ENCODE results near the gene ABCA13.

ABCA13 gene

DNA sequence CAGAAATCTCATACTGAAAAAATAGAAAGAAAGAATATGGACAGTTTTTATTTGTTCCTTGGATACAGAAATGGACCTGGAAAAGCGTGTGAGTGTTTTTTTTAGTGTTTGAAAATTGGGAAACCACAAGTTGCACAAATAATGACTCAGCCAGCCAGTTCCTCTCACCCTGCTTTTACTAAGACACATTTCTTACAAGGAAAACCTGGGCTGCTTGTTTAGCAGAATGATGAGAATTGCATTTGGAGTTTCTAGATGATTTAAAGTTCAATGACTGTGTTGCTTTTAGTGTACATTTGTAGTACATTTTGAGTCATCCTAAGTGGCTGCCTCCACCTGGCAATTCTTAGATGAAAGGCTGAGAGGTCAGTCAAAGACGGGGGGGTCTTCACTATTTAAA, 218.7 kb downstream of the ABCA13 start:
- H3K4me3 ChIP-seq (ENCODE audit: low read length), result no peak overlapping the region
- no peak overlapping the region for H3K9ac ChIP-seq (ENCODE audit: low read depth, low read length)
- H3K27me3 ChIP-seq (ENCODE audit: insufficient read depth, low read length), result no peaks in the 10 kb centered on the region
- H3K36me3 ChIP-seq (ENCODE audit: insufficient read depth, low read depth, low read length), result no peaks in the 10 kb centered on the region
- H3K9me3 ChIP-seq (ENCODE audit: insufficient read depth, low read depth, low read length), result no peaks in the 10 kb centered on the region
- H3K27ac ChIP-seq (ENCODE audit: low read length), result no peak overlapping the region
- H3K4me1 ChIP-seq (ENCODE audit: insufficient read depth, low read length), result no peaks in the 10 kb centered on the region

DNA sequence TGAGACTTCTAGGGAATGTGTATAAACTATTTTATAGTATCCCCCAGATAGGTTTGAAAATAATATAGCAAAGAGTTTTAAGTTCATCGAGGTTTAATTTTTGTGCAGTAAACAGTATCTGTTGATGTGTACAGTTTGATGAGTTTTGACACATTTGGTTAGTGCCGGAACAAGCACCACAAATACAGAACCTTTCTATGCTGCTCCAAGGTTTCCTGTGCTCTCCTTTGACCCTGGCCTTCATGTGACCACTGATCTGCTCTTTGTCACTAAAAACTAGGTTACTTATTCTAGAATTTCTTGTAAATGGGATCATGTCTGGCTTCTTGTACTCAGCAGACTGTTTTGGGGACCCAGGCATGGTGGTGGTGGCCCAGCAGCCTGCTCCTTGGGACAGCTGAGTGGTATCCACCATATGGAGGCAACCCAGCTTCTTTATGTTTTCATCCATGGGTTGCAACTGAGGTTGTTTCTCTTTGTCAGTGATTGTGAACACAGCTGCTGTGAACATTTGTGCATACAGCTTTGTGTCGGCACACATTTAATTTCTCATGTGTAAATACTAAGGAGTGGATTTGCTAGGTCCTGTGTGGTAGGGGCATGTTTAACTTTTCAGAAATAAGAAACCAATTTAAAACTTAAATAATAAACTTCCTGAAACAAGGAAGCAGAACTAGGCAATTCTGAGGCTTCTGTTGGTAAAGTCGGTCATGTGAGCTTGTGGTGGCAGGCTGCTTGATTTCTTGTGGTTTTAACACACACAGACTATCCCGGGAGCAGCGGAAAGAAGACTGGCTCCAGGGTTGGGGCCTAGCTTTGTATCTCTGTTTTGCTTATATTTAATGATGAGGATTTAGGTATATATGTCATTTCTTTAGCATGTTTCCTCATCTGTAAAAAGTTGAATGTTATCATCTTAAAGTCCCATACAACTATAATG, 219.4 kb downstream of the ABCA13 start:
- H3K36me3 ChIP-seq (ENCODE audit: insufficient read depth, low read depth, low read length), result no peaks in the 10 kb centered on the region
- H3K4me1 ChIP-seq (ENCODE audit: insufficient read depth, low read length), result no peaks in the 10 kb centered on the region
- H3K4me3 ChIP-seq (ENCODE audit: low read length), result no peak overlapping the region
- no peak overlapping the region for H3K9ac ChIP-seq (ENCODE audit: low read depth, low read length)
- H3K27me3 ChIP-seq (ENCODE audit: insufficient read depth, low read length), result no peaks in the 10 kb centered on the region
- H3K27ac ChIP-seq (ENCODE audit: low read length), result no peak overlapping the region
- no peaks in the 10 kb centered on the region for H3K9me3 ChIP-seq (ENCODE audit: insufficient read depth, low read depth, low read length)

DNA sequence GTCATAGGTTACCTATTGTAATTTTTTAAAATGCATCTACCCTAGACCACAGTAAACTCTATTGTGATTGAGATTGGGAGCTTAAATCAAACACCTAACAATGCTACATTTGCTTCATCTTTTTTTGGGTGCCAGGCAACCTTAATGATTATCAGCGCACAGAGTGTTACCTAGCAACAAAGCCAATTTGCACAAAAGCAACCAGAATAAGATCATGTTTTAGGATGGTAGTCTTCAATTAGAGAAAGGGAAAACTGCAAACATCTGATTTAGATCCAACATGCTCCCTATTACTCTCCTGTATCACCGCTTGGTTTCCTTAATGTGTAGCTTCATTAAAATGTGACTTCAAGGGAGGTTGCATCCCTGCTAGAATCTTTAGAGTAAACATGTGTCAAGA, 226.9 kb downstream of the ABCA13 start:
- H3K4me3 ChIP-seq (ENCODE audit: low read length), result no peak overlapping the region
- H3K9ac ChIP-seq (ENCODE audit: low read depth, low read length), result no peak overlapping the region
- H3K27me3 ChIP-seq (ENCODE audit: insufficient read depth, low read length), result no peaks in the 10 kb centered on the region
- no peaks in the 10 kb centered on the region for H3K36me3 ChIP-seq (ENCODE audit: insufficient read depth, low read depth, low read length)
- no peaks in the 10 kb centered on the region for H3K4me1 ChIP-seq (ENCODE audit: insufficient read depth, low read length)
- H3K9me3 ChIP-seq (ENCODE audit: insufficient read depth, low read depth, low read length), result no peaks in the 10 kb centered on the region
- H3K27ac ChIP-seq (ENCODE audit: low read length), result no peak overlapping the region

DNA sequence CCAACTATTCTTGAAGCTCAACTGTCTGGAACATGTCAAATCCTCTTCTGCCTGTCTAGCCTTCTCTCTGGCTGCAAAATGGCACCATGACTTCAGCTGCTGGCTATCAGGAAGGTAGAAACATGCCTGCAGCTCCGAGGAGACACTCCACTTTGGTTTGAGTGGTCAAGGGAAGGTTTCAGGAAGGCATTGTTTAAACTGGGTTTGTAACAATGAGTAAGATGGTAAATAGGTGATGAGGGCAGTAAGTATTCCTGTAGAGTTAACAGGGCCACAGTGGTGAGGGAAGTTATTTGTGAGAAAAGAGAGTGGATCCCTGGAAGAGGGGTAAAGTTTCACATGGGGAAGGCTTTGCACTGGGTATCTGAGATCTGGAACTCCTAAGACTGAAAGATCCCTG, 231.5 kb downstream of the ABCA13 start:
- H3K4me3 ChIP-seq (ENCODE audit: low read length), result no peak overlapping the region
- H3K27me3 ChIP-seq (ENCODE audit: insufficient read depth, low read length), result no peaks in the 10 kb centered on the region
- no peak overlapping the region for H3K9ac ChIP-seq (ENCODE audit: low read depth, low read length)
- H3K27ac ChIP-seq (ENCODE audit: low read length), result no peak overlapping the region
- H3K36me3 ChIP-seq (ENCODE audit: insufficient read depth, low read depth, low read length), result no peaks in the 10 kb centered on the region
- H3K9me3 ChIP-seq (ENCODE audit: insufficient read depth, low read depth, low read length), result no peaks in the 10 kb centered on the region
- no peaks in the 10 kb centered on the region for H3K4me1 ChIP-seq (ENCODE audit: insufficient read depth, low read length)

DNA sequence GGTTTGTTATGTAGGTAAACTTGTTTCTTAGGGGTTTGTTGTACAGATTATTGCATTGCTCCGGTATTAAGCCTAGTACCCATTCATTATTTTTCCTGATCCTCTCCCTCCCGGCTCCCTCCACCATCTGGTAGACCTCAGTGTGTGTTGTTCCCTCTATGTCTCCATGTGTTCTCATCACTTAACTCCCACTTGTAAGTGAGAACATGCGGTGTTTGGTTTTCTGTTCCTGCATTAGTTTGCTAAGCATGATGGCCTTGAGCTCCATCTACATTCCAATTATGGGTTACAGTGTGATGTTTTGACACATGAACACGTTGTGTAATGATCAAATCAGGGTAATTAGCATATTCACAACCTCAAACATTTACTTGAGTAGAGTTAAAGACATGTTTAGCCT, 237.5 kb downstream of the ABCA13 start:
- no peaks in the 10 kb centered on the region for H3K36me3 ChIP-seq (ENCODE audit: insufficient read depth, low read depth, low read length)
- no peaks in the 10 kb centered on the region for H3K9me3 ChIP-seq (ENCODE audit: insufficient read depth, low read depth, low read length)
- H3K27me3 ChIP-seq (ENCODE audit: insufficient read depth, low read length), result no peaks in the 10 kb centered on the region
- no peaks in the 10 kb centered on the region for H3K4me1 ChIP-seq (ENCODE audit: insufficient read depth, low read length)
- H3K27ac ChIP-seq (ENCODE audit: low read length), result no peak overlapping the region
- H3K4me3 ChIP-seq (ENCODE audit: low read length), result no peak overlapping the region
- no peak overlapping the region for H3K9ac ChIP-seq (ENCODE audit: low read depth, low read length)

DNA sequence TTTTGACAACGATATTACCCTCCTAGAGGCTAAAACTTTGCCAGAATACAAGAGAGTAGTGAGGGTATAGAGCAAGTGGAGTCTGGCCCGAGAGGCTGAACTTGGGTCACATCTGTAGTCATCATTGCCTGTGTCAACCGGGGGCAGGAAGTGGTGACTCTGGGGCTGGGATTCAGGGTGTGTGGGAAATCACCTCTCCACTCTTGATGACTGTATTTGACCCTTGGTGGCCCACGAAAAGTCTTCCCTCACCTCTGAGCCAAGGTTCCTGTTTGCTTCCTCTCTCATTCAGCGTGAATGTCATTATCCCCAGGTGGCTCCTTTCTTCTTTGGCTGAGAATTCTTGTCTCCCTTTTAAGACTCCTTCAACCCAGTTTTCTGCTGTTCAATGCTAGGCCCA, 240.4 kb downstream of the ABCA13 start:
- H3K9me3 ChIP-seq (ENCODE audit: insufficient read depth, low read depth, low read length), result no peaks in the 10 kb centered on the region
- H3K36me3 ChIP-seq (ENCODE audit: insufficient read depth, low read depth, low read length), result no peaks in the 10 kb centered on the region
- H3K4me1 ChIP-seq (ENCODE audit: insufficient read depth, low read length), result no peaks in the 10 kb centered on the region
- no peak overlapping the region for H3K27ac ChIP-seq (ENCODE audit: low read length)
- H3K4me3 ChIP-seq (ENCODE audit: low read length), result no peak overlapping the region
- no peak overlapping the region for H3K9ac ChIP-seq (ENCODE audit: low read depth, low read length)
- H3K27me3 ChIP-seq (ENCODE audit: insufficient read depth, low read length), result no peaks in the 10 kb centered on the region

DNA sequence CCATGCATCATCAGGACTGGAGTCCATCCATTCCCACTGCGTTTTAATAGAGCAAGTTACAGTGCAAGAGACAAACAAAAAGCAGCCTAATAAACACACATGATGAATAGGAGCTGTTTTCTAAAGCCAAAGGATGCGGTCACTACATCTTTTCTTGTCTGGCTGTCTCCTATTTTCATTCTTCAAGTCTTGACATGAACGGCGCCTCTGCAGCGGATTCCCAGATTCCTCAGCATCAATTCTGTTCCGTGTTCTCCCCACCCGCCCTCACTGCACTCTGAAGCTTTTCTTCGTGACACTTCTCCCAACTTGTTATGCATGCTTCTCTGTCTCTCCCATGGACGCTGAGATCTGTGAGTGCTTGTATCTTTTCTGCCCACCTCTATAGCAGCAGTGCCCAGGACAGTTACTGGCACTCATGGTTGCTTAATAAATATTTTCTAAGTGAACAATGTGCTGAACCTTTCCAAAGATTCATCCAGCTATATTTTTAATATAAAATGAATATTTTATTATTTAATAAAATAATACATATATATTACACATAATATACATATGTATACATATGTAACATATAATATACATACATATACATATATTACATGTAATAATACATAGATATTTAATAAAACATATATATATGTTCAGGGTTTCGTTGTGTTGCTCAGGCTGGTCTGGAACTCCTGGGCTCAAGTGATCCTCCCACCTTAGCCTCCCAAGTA, 242.9 kb downstream of the ABCA13 start:
- Histone ChIP-seq H3K9ac (ENCODE audit: low read depth, low read length) (no peak overlapping the region), H3K27ac (ENCODE audit: low read length) (no peak overlapping the region), H3K27me3 (ENCODE audit: insufficient read depth, low read length) (no peaks in the 10 kb centered on the region), H3K4me3 (ENCODE audit: low read length) (no peak overlapping the region), H3K9me3 (ENCODE audit: insufficient read depth, low read depth, low read length) (no peaks in the 10 kb centered on the region), H3K36me3 (ENCODE audit: insufficient read depth, low read depth, low read length) (no peaks in the 10 kb centered on the region), H3K4me1 (ENCODE audit: insufficient read depth, low read length) (no peaks in the 10 kb centered on the region)

DNA sequence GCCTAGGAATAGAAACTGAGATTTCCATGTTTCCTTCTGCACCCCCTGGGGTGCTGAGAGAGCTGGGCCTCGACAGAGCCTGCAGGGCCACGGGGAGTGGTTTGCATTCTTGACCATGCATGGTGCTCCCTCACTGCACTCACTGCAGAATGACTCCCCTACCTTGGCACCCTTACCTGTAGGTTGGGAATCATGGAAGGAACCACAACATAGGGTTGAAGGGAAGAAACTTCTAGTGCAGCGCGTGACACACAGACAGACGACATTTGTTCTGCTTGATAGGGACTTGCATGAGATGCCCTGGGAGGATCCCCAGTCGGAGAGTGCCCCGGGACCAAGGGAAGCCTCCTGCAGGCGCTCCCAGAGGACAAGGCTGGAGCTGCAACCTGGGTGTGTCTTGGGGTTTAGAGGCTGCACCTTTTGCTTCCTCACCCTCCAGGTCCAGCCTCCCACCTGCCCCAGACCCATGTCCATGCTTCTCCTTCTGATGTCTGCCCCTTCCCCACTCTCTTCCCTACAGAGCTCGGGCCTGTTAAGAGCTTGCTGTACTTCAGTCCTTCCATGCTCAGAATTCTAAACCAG, 245.2 kb downstream of the ABCA13 start:
- H3K4me1 ChIP-seq (ENCODE audit: insufficient read depth, low read length), result no peaks in the 10 kb centered on the region
- H3K36me3 ChIP-seq (ENCODE audit: insufficient read depth, low read depth, low read length), result no peaks in the 10 kb centered on the region
- no peak overlapping the region for H3K27ac ChIP-seq (ENCODE audit: low read length)
- no peaks in the 10 kb centered on the region for H3K9me3 ChIP-seq (ENCODE audit: insufficient read depth, low read depth, low read length)
- no peak overlapping the region for H3K9ac ChIP-seq (ENCODE audit: low read depth, low read length)
- H3K4me3 ChIP-seq (ENCODE audit: low read length), result no peak overlapping the region
- H3K27me3 ChIP-seq (ENCODE audit: insufficient read depth, low read length), result no peaks in the 10 kb centered on the region

DNA sequence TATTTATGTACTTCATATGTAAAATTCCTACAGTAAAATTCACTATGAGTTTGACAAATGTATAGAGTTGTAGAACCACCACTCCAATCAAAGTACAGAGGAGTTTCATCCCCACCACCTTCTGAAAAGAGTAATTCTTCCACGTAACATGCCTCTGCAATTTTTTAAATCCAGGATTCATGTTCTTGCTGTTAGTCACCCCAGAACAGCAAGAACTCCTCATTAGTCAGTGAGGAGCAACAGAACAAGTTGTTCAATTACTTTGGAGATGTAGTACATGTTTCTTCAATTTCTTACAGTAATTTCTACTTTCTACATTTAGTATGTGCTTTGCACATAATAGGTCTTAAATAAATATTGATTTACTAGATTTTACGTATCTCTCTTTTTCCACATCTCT, 248.1 kb downstream of the ABCA13 start:
- Histone ChIP-seq H3K27me3 (ENCODE audit: insufficient read depth, low read length) (no peaks in the 10 kb centered on the region), H3K4me1 (ENCODE audit: insufficient read depth, low read length) (no peaks in the 10 kb centered on the region), H3K27ac (ENCODE audit: low read length) (no peak overlapping the region), H3K9ac (ENCODE audit: low read depth, low read length) (no peak overlapping the region), H3K36me3 (ENCODE audit: insufficient read depth, low read depth, low read length) (no peaks in the 10 kb centered on the region), H3K4me3 (ENCODE audit: low read length) (no peak overlapping the region), H3K9me3 (ENCODE audit: insufficient read depth, low read depth, low read length) (no peaks in the 10 kb centered on the region)

DNA sequence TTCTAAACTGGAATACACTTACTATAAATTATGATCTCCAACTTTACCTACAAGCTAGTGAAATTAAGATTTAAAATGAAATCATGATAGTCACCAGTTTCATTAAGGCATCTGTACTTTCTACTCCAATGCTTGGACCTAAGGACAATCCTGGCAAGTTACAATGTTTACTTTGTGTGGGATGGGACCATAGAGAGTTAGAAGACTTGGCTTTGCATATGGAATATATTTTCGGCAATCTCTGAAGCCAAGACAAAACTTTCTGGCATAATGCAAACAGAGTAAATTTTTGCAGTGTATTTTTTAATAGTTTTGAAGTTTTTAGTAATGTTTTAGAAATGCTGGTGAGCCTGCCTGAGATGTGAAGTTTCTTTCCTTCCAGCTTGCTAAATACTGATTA, 248.9 kb downstream of the ABCA13 start:
- Histone ChIP-seq H3K4me1 (ENCODE audit: insufficient read depth, low read length) (no peaks in the 10 kb centered on the region), H3K27ac (ENCODE audit: low read length) (no peak overlapping the region), H3K9me3 (ENCODE audit: insufficient read depth, low read depth, low read length) (no peaks in the 10 kb centered on the region), H3K9ac (ENCODE audit: low read depth, low read length) (no peak overlapping the region), H3K4me3 (ENCODE audit: low read length) (no peak overlapping the region), H3K36me3 (ENCODE audit: insufficient read depth, low read depth, low read length) (no peaks in the 10 kb centered on the region), H3K27me3 (ENCODE audit: insufficient read depth, low read length) (no peaks in the 10 kb centered on the region)

DNA sequence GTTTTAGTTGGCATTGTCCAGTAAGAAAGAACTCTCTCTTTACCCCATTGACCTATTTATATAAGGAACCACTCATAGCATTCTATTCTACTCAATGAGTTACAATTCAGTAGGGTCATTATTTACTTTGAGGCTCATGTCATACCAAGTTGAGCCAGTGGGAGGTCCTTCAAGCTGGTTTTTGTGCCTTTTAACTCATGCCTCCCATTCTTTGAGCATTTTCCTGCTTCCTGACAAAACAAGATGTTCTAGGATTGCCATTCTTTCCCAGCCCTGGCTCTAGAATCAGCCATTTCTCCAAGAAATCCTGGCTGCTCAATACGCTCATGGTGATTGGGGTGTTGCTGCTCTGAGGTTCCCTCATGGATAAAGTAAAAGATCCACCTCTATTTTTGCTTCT, 250.1 kb downstream of the ABCA13 start:
- no peak overlapping the region for H3K27ac ChIP-seq (ENCODE audit: low read length)
- no peaks in the 10 kb centered on the region for H3K9me3 ChIP-seq (ENCODE audit: insufficient read depth, low read depth, low read length)
- 0 out of 2 replicates have a peak, but pooled peaks cover 2% of the 10 kb centered on the region for H3K4me1 ChIP-seq (ENCODE audit: insufficient read depth, low read length)
- H3K4me3 ChIP-seq (ENCODE audit: low read length), result no peak overlapping the region
- no peaks in the 10 kb centered on the region for H3K36me3 ChIP-seq (ENCODE audit: insufficient read depth, low read depth, low read length)
- no peak overlapping the region for H3K9ac ChIP-seq (ENCODE audit: low read depth, low read length)
- no peaks in the 10 kb centered on the region for H3K27me3 ChIP-seq (ENCODE audit: insufficient read depth, low read length)

DNA sequence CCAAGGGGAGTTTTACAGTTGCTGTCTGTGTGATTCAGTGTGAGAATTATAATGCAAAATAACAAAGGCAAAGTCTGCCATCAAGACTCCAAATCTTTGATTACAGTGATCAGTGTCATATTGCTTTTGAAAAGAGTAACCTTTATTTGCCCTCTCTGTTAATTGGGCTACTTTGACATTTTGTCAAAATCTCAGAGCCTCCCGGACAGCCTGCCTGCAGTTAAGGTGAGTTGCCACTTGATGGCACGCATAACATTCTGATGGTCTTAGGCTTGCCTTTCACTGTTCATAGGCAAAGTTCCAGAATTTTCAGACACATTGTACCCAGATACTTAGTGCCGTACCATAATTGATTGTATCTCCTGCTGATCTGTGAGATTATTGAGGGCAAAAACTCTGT, 253.5 kb downstream of the ABCA13 start:
- Histone ChIP-seq H3K4me3 (ENCODE audit: low read length) (no peak overlapping the region), H3K27me3 (ENCODE audit: insufficient read depth, low read length) (no peaks in the 10 kb centered on the region), H3K27ac (ENCODE audit: low read length) (no peak overlapping the region), H3K36me3 (ENCODE audit: insufficient read depth, low read depth, low read length) (no peaks in the 10 kb centered on the region), H3K9me3 (ENCODE audit: insufficient read depth, low read depth, low read length) (no peaks in the 10 kb centered on the region), H3K4me1 (ENCODE audit: insufficient read depth, low read length) (0 out of 2 replicates have a peak, but pooled peaks cover 2% of the 10 kb centered on the region), H3K9ac (ENCODE audit: low read depth, low read length) (no peak overlapping the region)

Data from iPS-20b (cell line).